SK-N-SH treated with all-trans-retinoic acid at 6 μM for 48 hours (cell line): Measurements from ENCODE around the gene ABCD1.

Experiments used
- ATAC-seq: fragments of 200-7000 bp; cut with Tn5 transposase; 3 replicates; pipeline ENCODE4 v1.9.1; 2020; ENCODE audit warnings: mild to moderate bottlenecking, moderate library complexity
- ARNTL ChIP-seq: fragments of 450-650 bp; formaldehyde crosslinking; IDR thresholded peaks from 2 replicates; pipeline ENCODE4 v1.5.0; 2020; ENCODE audit warnings: low read depth, mild to moderate bottlenecking, moderate library complexity, borderline replicate concordance
- BACH2 ChIP-seq: fragments of 250-450 bp; sonication (Bioruptor Pico); IDR thresholded peaks from 2 replicates; pipeline ENCODE4 v1.9.0; 2021; ENCODE audit warnings: mild to moderate bottlenecking, borderline replicate concordance
- CREB5 ChIP-seq: fragments of 250-450 bp; sonication (Bioruptor Pico); IDR thresholded peaks from 2 replicates; pipeline ENCODE4 v1.5.1; 2020; ENCODE audit warnings: low read depth, mild to moderate bottlenecking, moderate library complexity
- CSDC2 ChIP-seq: fragments of 250-450 bp; sonication (Bioruptor Pico); IDR thresholded peaks from 2 replicates; pipeline ENCODE4 v1.5.0; 2020; ENCODE audit warnings: mild to moderate bottlenecking, moderate library complexity
- ISL1 ChIP-seq: fragments of 250-450 bp; sonication (Bioruptor Pico); IDR thresholded peaks from 2 replicates; pipeline ENCODE4 v2.1.2; 2022; ENCODE audit warnings: mild to moderate bottlenecking, moderate library complexity
- OSR1 ChIP-seq: fragments of 250-450 bp; sonication (Bioruptor Pico); IDR thresholded peaks from 2 replicates; pipeline ENCODE4 v1.8.0; 2022; ENCODE audit warnings: moderate library complexity, mild to moderate bottlenecking, inconsistent platforms
- PATZ1 ChIP-seq: fragments of 250-450 bp; sonication (Bioruptor Pico); IDR thresholded peaks from 2 replicates; pipeline ENCODE4 v1.8.0; 2020; ENCODE audit warnings: mild to moderate bottlenecking, moderate library complexity, borderline replicate concordance
- POU6F1 ChIP-seq: fragments of 250-450 bp; sonication (Bioruptor Pico); IDR thresholded peaks from 2 replicates; pipeline ENCODE4 v1.8.0; 2021; ENCODE audit warnings: low read depth, mild to moderate bottlenecking, moderate library complexity, borderline replicate concordance
- SNAI2 ChIP-seq: fragments of 250-450 bp; sonication (Bioruptor Pico); IDR thresholded peaks from 2 replicates; pipeline ENCODE4 v1.5.0; 2020; ENCODE audit warnings: mild to moderate bottlenecking, moderate library complexity
- TCF4 ChIP-seq: fragments of 250-450 bp; sonication (Bioruptor Pico); IDR thresholded peaks from 2 replicates; pipeline ENCODE4 v1.8.0; 2021; ENCODE audit warnings: mild to moderate bottlenecking, moderate library complexity, borderline replicate concordance
- TOX ChIP-seq: fragments of 250-450 bp; sonication (Bioruptor Pico); IDR thresholded peaks from 2 replicates; pipeline ENCODE4 v1.8.0; 2021; ENCODE audit warnings: mild to moderate bottlenecking, moderate library complexity, borderline replicate concordance
- TSHZ2 ChIP-seq: fragments of 250-450 bp; sonication (Bioruptor Pico); IDR thresholded peaks from 2 replicates; pipeline ENCODE4 v1.5.0; 2020; ENCODE audit warnings: mild to moderate bottlenecking, moderate library complexity
- ZC3H10 ChIP-seq: fragments of 250-450 bp; sonication (Bioruptor Pico); IDR thresholded peaks from 2 replicates; pipeline ENCODE4 v1.5.1; 2021; ENCODE audit warnings: mild to moderate bottlenecking, moderate library complexity
- ZFP3 ChIP-seq: fragments of 250-450 bp; sonication (Bioruptor Pico); IDR thresholded peaks from 2 replicates; pipeline ENCODE4 v1.5.0; 2020; ENCODE audit warnings: mild to moderate bottlenecking, moderate library complexity
- ZFP30 ChIP-seq: fragments of 450-650 bp; formaldehyde crosslinking; IDR thresholded peaks from 2 replicates; pipeline ENCODE4 v1.5.0; 2022; ENCODE audit warnings: mild to moderate bottlenecking, moderate library complexity
- ZNF565 ChIP-seq: fragments of 450-650 bp; formaldehyde crosslinking; conservative IDR thresholded peaks from 2 replicates; pipeline ENCODE4 v1.5.0; 2020; ENCODE audit warnings: low read depth, mild to moderate bottlenecking, moderate library complexity
- ZNF70 ChIP-seq: fragments of 450-650 bp; formaldehyde crosslinking; IDR thresholded peaks from 2 replicates; pipeline ENCODE4 v1.5.0; 2020; ENCODE audit warnings: mild to moderate bottlenecking, moderate library complexity
- ZNF8 ChIP-seq: fragments of 450-650 bp; formaldehyde crosslinking; IDR thresholded peaks from 2 replicates; pipeline ENCODE4 v1.5.0; 2020; ENCODE audit warnings: mild to moderate bottlenecking, moderate library complexity
- TF ChIP-seq, protein P1 (sequence below): fragments of 250-450 bp; sonication (Bioruptor Pico); IDR thresholded peaks from 2 replicates; pipeline ENCODE4 v1.5.1; 2021; ENCODE audit warnings: mild to moderate bottlenecking, moderate library complexity

Gene ABCD1

DNA sequence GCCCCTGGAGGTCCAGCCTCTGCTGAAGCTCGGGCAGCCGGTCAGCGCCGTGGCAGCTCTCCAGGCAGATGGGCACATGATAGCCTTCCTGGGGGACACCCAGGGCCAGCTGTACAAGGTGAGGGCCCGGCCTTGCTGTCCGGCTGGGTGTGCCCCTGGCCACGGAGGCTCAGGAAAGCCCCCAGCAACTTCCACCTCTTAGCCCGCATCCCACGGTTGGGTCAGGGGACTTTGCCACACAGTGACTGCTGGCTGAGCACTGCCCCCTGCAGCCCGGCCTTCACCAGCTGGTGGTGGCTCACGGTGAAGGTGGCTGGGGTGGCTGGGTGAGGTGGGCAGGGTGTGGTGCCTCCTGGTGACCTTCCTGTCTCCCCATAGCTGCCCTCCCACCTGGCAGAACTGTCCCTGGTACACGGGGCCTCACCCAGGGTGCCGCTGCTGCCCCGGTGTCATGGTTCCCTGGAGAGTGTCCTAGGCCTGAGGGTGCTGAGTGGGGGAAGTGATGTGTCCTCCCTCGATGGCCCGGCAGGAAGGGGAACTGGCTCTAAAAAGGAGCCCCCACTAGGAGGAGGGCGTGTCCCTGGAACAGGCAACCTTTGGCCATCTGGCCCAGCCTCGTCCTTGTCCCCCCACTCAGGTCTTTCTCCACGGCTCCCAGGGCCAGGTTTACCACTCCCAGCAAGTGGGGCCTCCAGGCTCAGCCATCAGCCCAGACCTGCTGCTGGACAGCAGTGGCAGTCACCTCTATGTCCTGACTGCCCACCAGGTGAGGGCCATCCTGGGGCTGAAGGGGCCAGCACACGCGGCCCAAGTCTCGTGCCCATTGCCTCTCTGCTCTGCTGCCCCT is 43.9 kb downstream of the ABCD1 start (continued):
- no peak for TF ChIP-seq PATZ1 (CRISPR knock-in tag)

- ATAC-seq = no peak
- TF ChIP-seq OSR1 (CRISPR knock-in tag) = no peak
These were observed 44.7 kb downstream of the ABCD1 start for GRCh38 chrX:153769158-153769864.

- TF ChIP-seq TSHZ2 (CRISPR knock-in tag) (no peak), POU6F1 (CRISPR knock-in tag) (no peak), TOX (CRISPR knock-in tag) (no peak), TCF4 (CRISPR knock-in tag) (no peak), ZC3H10 (CRISPR knock-in tag) (no peak), ISL1 (CRISPR knock-in tag) (no peak), SNAI2 (CRISPR knock-in tag) (no peak), OSR1 (CRISPR knock-in tag) (no peak), ZFP3 (CRISPR knock-in tag) (no peak), ARNTL (CRISPR knock-in tag) (no peak), ZNF8 (CRISPR knock-in tag) (no peak), CSDC2 (CRISPR knock-in tag) (no peak), ZFP30 (CRISPR knock-in tag) (no peak), ZNF70 (CRISPR knock-in tag) (no peak)
- TF ChIP-seq, protein P1, sequence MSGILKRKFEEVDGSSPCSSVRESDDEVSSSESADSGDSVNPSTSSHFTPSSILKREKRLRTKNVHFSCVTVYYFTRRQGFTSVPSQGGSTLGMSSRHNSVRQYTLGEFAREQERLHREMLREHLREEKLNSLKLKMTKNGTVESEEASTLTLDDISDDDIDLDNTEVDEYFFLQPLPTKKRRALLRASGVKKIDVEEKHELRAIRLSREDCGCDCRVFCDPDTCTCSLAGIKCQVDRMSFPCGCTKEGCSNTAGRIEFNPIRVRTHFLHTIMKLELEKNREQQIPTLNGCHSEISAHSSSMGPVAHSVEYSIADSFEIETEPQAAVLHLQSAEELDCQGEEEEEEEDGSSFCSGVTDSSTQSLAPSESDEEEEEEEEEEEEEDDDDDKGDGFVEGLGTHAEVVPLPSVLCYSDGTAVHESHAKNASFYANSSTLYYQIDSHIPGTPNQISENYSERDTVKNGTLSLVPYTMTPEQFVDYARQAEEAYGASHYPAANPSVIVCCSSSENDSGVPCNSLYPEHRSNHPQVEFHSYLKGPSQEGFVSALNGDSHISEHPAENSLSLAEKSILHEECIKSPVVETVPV (CRISPR knock-in tag) = no peak
- no peak for ATAC-seq
These were observed 45.4 kb downstream of the ABCD1 start for GRCh38 chrX:153769865-153770600.

DNA sequence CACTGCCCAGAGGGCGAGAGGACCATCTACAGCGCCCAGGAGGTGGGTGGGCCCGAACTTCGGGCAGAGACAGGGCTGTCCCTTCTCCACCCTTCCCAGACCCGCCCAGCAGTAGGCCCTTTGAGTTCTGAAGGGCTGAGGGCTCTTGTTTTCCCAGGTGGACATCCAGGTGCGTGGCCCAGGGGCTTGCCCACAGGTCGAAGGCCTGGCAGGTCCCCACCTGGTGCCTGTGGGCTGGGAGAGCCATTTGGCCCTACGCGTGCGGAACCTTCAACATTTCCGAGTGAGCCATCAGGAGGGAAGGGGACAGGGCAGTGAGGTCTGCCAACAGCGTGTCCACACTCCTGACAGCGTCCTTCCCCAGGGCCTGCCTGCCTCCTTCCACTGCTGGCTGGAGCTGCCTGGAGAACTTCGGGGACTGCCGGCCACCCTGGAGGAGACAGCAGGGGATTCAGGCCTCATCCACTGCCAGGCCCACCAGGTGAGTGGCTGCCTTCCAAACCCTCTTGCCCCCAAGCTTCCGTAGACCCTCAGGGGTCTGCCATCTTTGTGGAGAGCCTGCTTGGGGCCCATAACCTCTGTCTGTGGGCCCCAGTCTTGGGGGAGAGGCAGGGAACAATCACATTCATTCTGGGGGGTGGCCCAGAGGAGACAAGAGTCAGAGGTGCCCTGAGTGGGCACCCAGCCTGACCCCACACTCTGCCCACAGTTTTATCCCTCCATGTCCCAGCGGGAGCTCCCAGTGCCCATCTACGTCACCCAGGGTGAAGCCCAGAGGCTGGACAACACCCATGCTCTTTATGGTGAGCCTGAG is 46.2 kb downstream of the ABCD1 start:
- ATAC-seq = no peak
- no peak for TF ChIP-seq ZNF8 (CRISPR knock-in tag)
- no peak for TF ChIP-seq ISL1 (CRISPR knock-in tag)
- TF ChIP-seq BACH2 (CRISPR knock-in tag) = no peak
- TF ChIP-seq OSR1 (CRISPR knock-in tag) = no peak
- no peak for TF ChIP-seq TSHZ2 (CRISPR knock-in tag)
- TF ChIP-seq ZC3H10 (CRISPR knock-in tag) = no peak
- no peak for TF ChIP-seq CREB5 (CRISPR knock-in tag)
- TF ChIP-seq SNAI2 (CRISPR knock-in tag) = no peak
- no peak for TF ChIP-seq TOX (CRISPR knock-in tag)
- no peak for TF ChIP-seq ZNF565
